Activated naive CD8-positive, alpha-beta T cell (primary cell): ENCODE measurements around the gene BOK.
"Not testable (repeated sequence)": the region's sequence is repeated elsewhere in the genome, so short reads cannot be mapped to it uniquely, and the experiment has no call there.

Source experiments
- H3K27ac Mint-ChIP-seq: one replicate; pipeline ENCODE4 v1.8.0; 2021; ENCODE audit warnings: mixed read lengths
- H3K27me3 Mint-ChIP-seq: one replicate; pipeline ENCODE4 v1.8.0; 2021; ENCODE audit warnings: mixed read lengths
- H3K36me3 Mint-ChIP-seq: one replicate; pipeline ENCODE4 v1.8.0; 2021; ENCODE audit warnings: mixed read lengths
- H3K4me1 Mint-ChIP-seq: one replicate; pipeline ENCODE4 v1.8.0; 2021; ENCODE audit warnings: low read depth, mixed read lengths
- H3K4me3 Mint-ChIP-seq: one replicate; pipeline ENCODE4 v1.8.0; 2021; ENCODE audit warnings: mild to moderate bottlenecking, mixed read lengths
- H3K9me3 Mint-ChIP-seq: one replicate; pipeline ENCODE4 v1.8.0; 2021; ENCODE audit warnings: low read depth, mixed read lengths

The BOK gene

DNA sequence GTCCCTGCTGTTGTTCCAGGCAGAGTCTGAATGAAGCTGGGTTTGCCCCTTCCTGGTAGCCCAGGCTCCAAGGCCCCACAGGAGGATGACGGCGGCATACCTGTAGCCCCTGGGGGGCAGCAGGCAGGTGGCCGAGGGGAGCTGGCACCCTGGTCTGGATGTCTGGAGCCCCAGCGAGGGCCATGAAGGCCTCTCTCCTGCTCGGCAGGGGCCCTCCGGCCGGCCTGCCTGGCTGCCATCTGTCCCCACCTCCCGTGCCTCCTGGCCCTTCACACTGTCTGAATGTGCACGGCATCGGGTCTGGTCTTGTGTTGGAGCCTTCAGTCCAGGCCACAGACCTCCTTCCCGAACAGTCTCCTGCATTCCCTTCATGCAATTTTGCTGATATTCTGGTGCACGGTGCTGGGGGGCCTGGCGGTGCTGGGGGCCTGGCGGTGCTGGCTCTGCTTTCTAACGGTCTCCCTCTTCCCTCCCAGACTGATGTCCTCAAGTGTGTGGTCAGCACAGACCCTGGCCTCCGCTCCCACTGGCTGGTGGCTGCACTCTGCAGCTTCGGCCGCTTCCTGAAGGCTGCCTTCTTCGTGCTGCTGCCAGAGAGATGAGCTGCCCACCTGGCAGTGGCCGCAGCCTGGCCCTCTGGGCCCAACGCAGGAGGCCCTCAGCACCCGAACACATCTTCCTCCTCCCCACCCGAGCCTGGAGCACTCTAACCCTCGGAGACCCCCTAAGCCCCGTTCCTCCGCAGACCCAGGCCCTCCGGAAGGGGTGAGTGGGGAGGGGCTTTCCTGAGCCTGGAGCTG lies 13.5 kb downstream of the BOK start:
- peaks cover 3% of the 10 kb centered on the region for H3K36me3 Mint-ChIP-seq
- H3K27me3 Mint-ChIP-seq = no peaks in the 10 kb centered on the region
- no peak overlapping the region for H3K4me3 Mint-ChIP-seq
- H3K4me1 Mint-ChIP-seq = no peaks in the 10 kb centered on the region
- no peaks in the 10 kb centered on the region for H3K9me3 Mint-ChIP-seq
- no peak overlapping the region for H3K27ac Mint-ChIP-seq

DNA sequence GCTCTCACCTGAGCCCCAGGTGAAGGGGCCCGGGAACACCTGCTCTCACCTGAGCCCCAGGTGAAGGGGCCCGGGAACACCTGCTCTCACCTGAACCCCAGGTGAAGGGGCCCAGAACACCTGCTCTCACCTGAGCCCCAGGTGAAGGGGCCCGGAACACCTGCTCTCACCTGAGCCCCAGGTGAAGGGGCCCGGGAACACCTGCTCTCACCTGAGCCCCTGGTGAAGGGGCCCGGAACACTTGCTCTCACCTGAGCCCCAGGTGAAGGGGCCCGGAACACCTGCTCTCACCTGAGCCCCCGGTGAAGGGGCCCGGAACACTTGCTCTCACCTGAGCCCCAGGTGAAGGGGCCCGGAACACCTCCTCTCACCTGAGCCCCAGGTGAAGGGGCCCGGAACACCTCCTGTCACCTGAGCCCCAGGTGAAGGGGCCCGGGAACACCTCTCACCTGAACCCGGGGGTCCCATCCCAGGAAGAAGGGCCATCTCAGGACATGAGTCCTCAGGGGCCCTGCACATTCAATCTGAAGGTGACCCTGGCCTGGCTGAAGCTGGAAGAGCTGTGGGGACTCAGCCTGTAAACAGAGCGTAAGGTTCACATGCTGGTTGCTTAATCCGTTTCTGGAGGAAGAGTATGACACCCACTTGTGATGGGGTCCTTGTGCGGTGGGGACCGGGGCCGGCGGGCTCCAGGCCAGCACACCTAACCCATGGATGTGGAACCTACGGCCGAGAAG lies 14.5 kb downstream of the BOK start:
- H3K4me1 Mint-ChIP-seq, H3K4me3 Mint-ChIP-seq, H3K9me3 Mint-ChIP-seq, H3K27me3 Mint-ChIP-seq, H3K27ac Mint-ChIP-seq, H3K36me3 Mint-ChIP-seq: not testable (repeated sequence)

DNA sequence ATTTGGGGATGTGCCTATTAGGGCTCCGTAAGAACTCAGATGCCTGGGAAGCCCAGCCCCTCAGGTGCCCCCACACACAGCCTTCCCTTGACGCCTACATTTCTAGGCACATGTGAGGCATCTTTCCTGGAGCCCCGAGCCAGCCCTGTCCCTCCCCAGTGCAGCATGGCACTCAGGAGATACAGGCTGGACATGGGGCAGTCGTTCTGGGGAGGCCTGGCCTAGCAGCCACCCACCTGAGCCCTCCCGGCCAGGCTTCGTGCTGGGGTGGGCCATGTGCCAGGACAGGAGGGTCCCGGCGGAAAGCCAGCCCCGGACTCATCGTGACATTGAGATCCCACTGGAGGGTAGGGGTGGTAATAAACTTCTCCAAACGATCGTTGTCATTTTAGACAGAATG lies 15.2 kb downstream of the BOK start:
- H3K4me3 Mint-ChIP-seq = no peak overlapping the region
- no peaks in the 10 kb centered on the region for H3K4me1 Mint-ChIP-seq
- no peaks in the 10 kb centered on the region for H3K27me3 Mint-ChIP-seq
- no peaks in the 10 kb centered on the region for H3K9me3 Mint-ChIP-seq
- no peak overlapping the region for H3K27ac Mint-ChIP-seq
- H3K36me3 Mint-ChIP-seq = peaks cover 3% of the 10 kb centered on the region

DNA sequence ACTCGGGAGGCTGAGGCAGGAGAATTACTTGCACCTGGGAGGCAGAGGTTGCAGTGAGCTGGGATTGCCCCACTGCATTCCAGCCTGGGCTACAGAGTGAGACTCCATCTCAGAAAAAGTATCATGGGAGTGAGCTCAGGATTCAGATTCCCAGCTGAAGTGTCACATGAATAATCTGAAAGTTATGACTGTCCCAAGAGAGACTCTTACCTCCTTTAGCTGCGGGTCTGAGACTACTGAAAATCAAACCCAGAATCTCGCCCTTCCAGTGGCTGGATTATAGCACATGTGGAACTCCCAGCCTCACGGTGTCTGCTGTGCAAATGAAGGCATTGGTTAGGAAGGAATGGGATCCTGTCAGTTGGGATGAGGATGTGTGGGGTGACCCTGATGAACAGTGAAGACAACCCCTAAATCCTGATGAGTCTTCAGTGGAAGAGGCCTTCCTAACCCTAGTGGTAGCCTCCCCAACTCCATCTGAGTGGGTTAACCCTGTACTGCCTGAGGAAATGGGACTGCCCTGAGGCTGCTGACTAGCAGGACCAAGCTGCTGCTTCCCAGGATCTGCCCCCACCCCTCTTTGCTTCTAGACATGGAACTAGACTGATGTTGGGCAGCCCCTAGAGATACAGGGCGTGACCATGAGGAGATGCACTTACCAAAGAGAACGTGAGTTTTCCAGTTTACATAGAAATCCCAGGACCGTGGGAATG lies 16.5 kb downstream of the BOK start:
- H3K4me1 Mint-ChIP-seq = no peaks in the 10 kb centered on the region
- no peak overlapping the region for H3K4me3 Mint-ChIP-seq
- no peaks in the 10 kb centered on the region for H3K27me3 Mint-ChIP-seq
- H3K9me3 Mint-ChIP-seq = no peaks in the 10 kb centered on the region
- H3K36me3 Mint-ChIP-seq = peaks cover 3% of the 10 kb centered on the region
- no peak overlapping the region for H3K27ac Mint-ChIP-seq

DNA sequence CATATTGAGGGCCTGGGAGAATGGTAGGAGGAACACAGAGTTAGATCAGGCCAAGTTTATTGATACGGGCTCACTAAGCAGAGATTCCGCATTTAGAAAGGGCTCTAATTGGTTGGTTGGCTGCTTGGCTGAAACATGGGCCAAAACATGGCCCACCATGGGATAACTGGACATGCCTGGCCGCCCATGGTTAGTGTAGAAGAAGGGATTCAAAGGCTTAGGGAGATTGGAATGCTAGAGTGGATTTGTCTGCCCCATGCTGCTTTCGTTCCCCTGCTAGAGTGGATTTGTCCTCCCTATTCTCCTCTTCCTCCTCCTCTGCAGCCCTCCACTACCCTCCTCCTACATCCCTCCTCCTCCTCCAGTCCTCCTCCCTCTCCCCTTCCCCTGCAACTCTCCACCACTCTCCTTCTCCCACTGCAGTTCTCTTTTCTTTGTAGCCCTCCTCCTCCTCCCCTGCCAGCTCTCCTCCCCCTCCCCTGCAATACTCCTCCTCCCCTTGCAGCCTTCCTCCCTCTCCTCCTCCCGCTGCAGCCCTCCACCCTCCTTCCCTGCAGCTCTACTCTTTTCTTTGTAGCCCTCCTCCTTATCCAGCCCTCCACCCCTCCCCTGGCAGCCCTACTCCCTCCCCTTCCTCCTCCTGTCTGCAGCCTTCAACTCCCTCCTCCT lies 17.2 kb downstream of the BOK start:
- Mint-ChIP-seq H3K36me3 (peaks cover 6% of the 10 kb centered on the region), H3K27ac (no peak overlapping the region), H3K4me1 (no peaks in the 10 kb centered on the region), H3K27me3 (no peaks in the 10 kb centered on the region), H3K4me3 (no peak overlapping the region), H3K9me3 (no peaks in the 10 kb centered on the region)

DNA sequence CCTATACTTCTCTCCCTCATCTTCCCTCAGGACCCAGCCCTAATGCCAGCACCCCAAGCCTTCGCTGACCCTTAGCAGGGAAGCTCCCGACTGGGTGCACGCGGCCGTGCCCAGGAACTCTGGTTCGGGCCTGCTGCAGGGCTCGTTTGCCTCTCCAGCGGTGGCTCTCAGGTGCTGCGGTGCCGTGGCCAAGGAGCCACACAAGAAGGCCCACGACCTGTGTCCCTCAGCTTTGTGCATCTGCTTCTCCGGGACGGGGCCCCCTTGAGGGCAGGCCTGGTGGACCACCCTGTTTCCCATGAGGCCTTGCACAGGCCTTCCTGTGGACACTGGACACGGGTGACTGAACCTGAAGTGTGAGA lies 17.7 kb downstream of the BOK start:
- Mint-ChIP-seq H3K36me3 (peaks cover 6% of the 10 kb centered on the region), H3K27ac (no peak overlapping the region), H3K4me3 (no peak overlapping the region), H3K27me3 (no peaks in the 10 kb centered on the region), H3K9me3 (no peaks in the 10 kb centered on the region), H3K4me1 (no peaks in the 10 kb centered on the region)

DNA sequence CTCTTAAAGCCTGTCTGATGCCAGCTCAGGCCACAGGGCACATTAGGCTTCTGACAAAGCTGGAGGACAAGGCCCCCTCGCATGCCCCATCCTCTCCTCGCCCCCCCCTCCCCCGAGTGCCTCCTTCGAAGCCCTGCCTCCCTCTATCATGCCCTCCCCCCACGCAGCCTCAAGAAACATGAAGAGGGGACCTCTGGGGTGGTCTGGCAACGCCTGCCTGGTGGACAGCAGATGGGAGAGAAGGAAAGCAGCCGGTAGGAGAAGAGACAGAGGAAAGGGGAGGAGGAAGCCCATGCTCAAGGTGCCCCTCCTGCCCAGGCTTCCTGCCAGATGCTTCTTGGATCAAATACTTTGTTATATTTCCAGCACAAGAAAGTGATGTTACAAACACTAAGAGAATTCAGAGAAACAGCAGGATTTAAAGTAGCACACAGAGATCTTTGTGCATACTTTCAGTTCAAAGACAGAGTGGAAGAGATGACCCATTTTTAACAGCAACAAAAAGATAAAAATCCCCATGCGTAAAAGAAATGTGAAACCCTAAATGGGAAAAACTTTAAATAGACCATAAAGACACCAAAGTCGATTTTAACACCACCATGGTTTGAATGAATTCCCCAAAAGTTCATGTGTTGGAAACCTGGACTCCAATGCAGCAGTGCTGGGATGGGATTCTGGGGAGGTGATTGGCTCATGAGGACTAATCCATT lies 19.0 kb downstream of the BOK start:
- peaks cover 14% of the 10 kb centered on the region for H3K36me3 Mint-ChIP-seq
- H3K27me3 Mint-ChIP-seq = no peaks in the 10 kb centered on the region
- no peak overlapping the region for H3K27ac Mint-ChIP-seq

DNA sequence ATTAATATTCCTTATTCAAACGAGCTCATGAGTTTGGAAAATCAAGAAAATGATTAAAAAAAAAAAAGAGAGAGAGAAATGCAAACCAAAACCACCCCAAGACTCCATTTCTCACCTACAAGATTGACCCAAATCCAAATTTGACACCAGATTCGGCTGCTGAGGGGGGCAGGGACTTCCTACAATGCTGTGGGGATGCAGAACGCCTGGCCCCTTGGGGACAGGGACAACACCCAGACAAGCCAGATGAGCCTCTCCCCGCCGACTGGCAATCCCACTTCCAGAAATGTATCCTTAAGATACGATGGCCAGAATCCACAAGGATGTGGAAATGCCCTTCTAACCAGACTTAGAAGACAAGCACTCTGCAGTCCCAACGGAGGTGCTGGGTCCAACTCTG lies 20.7 kb downstream of the BOK start:
- Mint-ChIP-seq H3K27me3 (no peaks in the 10 kb centered on the region), H3K9me3 (no peaks in the 10 kb centered on the region), H3K4me1 (no peaks in the 10 kb centered on the region), H3K4me3 (no peak overlapping the region), H3K27ac (no peak overlapping the region), H3K36me3 (peaks cover 17% of the 10 kb centered on the region)

More for the DNA sequence above, 19.0 kb downstream of the BOK start:
- no peaks in the 10 kb centered on the region for H3K9me3 Mint-ChIP-seq
- no peak overlapping the region for H3K4me3 Mint-ChIP-seq
- H3K4me1 Mint-ChIP-seq = no peaks in the 10 kb centered on the region

DNA sequence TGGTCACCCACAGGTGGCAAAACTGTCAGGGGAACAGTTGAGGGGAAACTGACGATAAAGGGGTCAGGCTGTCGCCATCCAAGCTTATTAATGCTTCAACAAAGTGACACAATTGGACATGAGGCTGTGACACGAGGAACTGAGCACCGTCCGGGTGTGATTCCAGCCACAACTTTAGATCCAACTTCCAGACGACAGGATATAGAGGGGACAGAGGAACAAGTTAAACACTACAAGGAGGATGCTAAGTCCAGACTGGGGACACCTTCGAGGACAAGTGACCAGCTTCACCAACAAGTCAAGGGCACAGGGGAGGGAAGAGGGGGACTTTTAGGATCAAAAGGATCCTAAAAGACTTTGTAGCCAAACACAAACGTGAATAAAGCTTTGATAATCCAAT lies 23.8 kb downstream of the BOK start:
- peaks cover 26% of the 10 kb centered on the region for H3K36me3 Mint-ChIP-seq

DNA sequence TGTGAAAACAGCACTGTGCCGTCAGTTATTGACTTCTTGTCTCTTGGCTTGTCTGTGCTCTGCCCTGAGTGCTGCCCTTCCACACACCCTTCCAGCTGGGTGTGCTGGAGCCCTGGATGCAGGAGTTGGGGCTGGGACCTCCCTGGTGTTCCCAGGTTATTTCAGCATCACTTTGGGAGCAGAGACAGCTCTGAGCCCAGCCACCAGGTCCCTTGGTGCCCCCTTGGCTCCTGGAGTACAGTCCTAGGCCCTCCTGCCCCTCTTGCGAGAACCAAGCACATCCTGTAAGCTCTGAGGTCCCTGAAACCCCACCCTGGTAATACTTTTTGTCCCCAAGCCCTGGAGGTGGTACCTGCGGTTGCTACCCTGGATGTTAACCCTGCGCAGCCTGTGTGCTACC lies 24.3 kb downstream of the BOK start:
- Mint-ChIP-seq H3K4me3 (no peak overlapping the region), H3K27me3 (no peaks in the 10 kb centered on the region), H3K4me1 (no peaks in the 10 kb centered on the region), H3K36me3 (peaks cover 28% of the 10 kb centered on the region), H3K9me3 (no peaks in the 10 kb centered on the region), H3K27ac (no peak overlapping the region)

More for the DNA sequence above, 23.8 kb downstream of the BOK start:
- Mint-ChIP-seq H3K27me3 (no peaks in the 10 kb centered on the region), H3K27ac (peak overlapping the region; percentile 73), H3K4me3 (no peak overlapping the region), H3K4me1 (no peaks in the 10 kb centered on the region), H3K9me3 (no peaks in the 10 kb centered on the region)

DNA sequence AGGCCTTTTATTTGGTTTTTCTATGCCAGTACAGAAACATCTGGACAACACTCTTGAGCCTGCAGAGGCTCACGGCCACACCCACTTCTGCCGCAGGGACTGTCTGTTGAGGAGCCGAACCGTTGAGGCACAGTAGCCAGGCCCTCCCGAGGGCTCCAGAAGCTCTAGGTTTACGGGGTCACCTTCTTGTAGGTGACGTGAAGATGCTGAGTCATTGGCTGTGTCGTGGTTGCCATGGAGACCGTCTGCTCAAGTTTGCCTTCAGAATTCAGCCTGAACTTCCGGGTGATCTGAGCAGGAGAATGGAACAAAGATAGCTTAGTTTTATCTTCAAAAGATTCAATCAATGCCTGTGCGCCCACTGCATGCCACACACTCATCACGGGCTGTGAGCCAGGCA lies 25.9 kb downstream of the BOK start:
- Mint-ChIP-seq H3K9me3 (no peaks in the 10 kb centered on the region), H3K36me3 (peaks cover 41% of the 10 kb centered on the region)

DNA sequence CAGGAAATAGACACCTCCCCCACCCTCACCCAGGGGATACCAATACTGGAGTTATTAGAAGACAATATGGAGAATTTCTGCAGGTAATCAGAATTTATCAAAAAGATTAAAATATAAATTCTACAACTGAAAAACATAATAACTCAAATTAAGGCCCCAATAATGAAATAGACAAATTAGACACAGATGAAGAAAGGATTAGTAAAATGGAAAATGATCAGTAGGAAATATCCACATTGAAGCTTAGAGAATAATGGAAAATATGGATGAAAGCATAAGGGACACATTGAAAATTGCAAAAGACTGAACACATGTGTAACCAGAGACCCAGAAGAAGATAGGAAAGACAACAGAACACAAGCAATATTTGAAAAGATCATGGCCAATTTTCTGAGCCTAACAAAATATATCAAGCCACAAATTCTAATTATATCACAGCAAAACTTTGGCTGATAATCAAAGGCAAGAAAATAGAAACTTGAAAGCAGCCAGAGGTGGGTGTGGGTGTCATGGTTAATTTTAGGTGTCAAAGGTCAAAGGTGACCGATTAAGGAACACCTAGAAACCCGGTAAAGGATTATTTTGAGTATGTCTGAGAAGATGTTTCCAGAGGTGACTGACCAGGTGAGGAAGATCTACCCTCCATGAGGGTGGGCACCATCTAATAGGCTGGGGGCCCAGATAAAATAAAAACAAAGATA lies 28.2 kb downstream of the BOK start:
- Mint-ChIP-seq H3K9me3 (no peaks in the 10 kb centered on the region), H3K27ac (no peak overlapping the region), H3K4me3 (no peak overlapping the region), H3K4me1 (no peaks in the 10 kb centered on the region), H3K36me3 (peaks cover 40% of the 10 kb centered on the region), H3K27me3 (no peaks in the 10 kb centered on the region)

More for the DNA sequence above, 25.9 kb downstream of the BOK start:
- H3K27ac Mint-ChIP-seq = no peak overlapping the region
- no peaks in the 10 kb centered on the region for H3K4me1 Mint-ChIP-seq
- H3K27me3 Mint-ChIP-seq = no peaks in the 10 kb centered on the region
- no peak overlapping the region for H3K4me3 Mint-ChIP-seq

DNA sequence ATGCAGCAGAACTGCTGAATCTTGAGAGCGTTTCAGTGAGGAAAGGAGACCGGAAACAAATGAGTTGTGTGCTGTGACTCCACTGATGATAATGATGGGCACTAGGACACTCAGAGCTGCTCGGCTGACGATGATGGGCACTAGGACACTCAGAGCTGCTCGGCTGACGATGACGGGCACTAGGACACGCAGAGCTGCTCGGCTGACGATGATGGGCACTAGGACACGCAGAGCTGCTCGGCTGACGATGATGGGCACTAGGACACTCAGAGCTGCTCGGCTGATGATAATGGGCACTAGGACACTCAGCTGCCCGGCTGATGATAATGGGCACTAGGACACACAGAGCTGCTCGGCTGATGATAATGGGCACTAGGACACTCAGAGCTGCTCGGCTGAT lies 31.3 kb downstream of the BOK start:
- not testable (repeated sequence) for H3K4me1 Mint-ChIP-seq, H3K27ac Mint-ChIP-seq, H3K4me3 Mint-ChIP-seq, H3K9me3 Mint-ChIP-seq, H3K27me3 Mint-ChIP-seq
- peaks cover 33% of the 10 kb centered on the region for H3K36me3 Mint-ChIP-seq
